HCT116 (cell line): ENCODE results near the gene RNF13.

Experiments
- EZH2 ChIP-seq: fragments of 200-600 bp; sonication (generic); IDR thresholded peaks from 2 replicates; pipeline ENCODE4 v1.6.1; 2017; ENCODE audit warnings: antibody characterized with exemption, mixed run types
- JUND ChIP-seq: IDR thresholded peaks from 2 replicates; pipeline ENCODE4 v1.6.1; 2012
- POLR2A ChIP-seq: IDR thresholded peaks from 2 replicates; pipeline ENCODE4 v1.7.0; 2011; ENCODE audit warnings: borderline replicate concordance; ENCODE audit not compliant: insufficient read depth, insufficient read length; ENCODE audit errors: extremely low read depth
- POLR2AphosphoS5 ChIP-seq: IDR thresholded peaks from 2 replicates; pipeline ENCODE4 v1.6.1; 2011; ENCODE audit warnings: mild to moderate bottlenecking, low read depth, low read length, moderate library complexity
- SP1 ChIP-seq: IDR thresholded peaks from 2 replicates; pipeline ENCODE4 v1.6.1; 2012; ENCODE audit warnings: low read depth
- ZNF274 ChIP-seq: fragments of 200-500 bp; sonication (Bioruptor generic); IDR thresholded peaks from 2 replicates; pipeline ENCODE4 v1.6.1; 2014; ENCODE audit warnings: mild to moderate bottlenecking, low read depth, low read length, inconsistent platforms
- TF ChIP-seq, protein P1 (sequence below), 3 experiments: fragments of 200-600 bp in 1 of 3; sonication (generic) in 1 of 3; IDR thresholded peaks in 2 of 3; conservative IDR thresholded peaks in 1 of 3; 2 replicates each; pipeline ENCODE4 v1.5.1; 2012 to 2017; ENCODE audit warnings: low read depth in 2 of 3, low read length in 2 of 3, antibody characterized with exemption in 1 of 3, borderline replicate concordance in 1 of 3, control low read depth in 1 of 3, mild to moderate bottlenecking in 1 of 3, mixed read lengths in 1 of 3, mixed run types in 1 of 3, moderate library complexity in 1 of 3; ENCODE audit not compliant: insufficient read depth in 1 of 3
- TF ChIP-seq, protein P2 (sequence below): IDR thresholded peaks from 2 replicates; pipeline ENCODE4 v1.6.1; 2012

DNA sequence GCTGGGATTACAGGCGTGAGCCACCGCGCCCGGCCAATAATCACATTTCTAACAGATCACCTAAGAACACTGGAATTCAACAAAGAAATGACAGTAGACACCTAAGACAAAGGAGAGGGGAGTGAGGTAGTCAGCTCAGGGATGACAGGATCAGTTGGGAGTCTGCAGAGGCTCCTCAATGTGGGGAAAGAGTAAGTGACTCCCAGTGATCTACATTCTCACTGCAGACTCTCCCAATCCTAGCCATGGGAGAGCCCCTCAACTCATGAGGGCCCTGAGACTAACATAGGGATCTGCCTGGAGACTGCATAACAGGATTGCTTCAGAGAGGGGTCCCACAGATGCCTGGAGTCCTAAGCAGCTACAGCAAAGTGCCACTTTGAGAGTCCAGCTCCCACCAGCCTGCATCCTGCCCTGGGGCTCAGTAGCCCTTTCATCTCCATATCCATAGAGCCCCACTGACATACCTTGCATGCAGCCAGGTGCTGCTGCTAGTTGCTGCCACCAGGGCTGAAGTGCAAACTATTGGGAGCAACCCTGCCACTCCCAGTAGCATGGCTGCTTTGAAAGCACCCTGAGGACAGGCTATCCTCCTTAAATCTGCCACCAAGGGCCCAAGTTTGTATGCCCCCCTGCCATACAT lies 179.5 kb downstream of the RNF13 start:
- TF ChIP-seq POLR2A (no peak), SP1 (no peak), POLR2AphosphoS5 (no peak), JUND (no peak), EZH2 (no peak), ZNF274 (no peak)
- TF ChIP-seq, protein P1, sequence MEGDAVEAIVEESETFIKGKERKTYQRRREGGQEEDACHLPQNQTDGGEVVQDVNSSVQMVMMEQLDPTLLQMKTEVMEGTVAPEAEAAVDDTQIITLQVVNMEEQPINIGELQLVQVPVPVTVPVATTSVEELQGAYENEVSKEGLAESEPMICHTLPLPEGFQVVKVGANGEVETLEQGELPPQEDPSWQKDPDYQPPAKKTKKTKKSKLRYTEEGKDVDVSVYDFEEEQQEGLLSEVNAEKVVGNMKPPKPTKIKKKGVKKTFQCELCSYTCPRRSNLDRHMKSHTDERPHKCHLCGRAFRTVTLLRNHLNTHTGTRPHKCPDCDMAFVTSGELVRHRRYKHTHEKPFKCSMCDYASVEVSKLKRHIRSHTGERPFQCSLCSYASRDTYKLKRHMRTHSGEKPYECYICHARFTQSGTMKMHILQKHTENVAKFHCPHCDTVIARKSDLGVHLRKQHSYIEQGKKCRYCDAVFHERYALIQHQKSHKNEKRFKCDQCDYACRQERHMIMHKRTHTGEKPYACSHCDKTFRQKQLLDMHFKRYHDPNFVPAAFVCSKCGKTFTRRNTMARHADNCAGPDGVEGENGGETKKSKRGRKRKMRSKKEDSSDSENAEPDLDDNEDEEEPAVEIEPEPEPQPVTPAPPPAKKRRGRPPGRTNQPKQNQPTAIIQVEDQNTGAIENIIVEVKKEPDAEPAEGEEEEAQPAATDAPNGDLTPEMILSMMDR (IDR thresholded peaks at IDR 0.05 in 2 of 3, conservative IDR thresholded peaks at IDR 0.05 in 1 of 3; ENCODE audit: borderline replicate concordance in 1 of 3, insufficient read depth in 1 of 3, low read depth in 2 of 3, low read length in 2 of 3): no peak
- TF ChIP-seq, protein P2, sequence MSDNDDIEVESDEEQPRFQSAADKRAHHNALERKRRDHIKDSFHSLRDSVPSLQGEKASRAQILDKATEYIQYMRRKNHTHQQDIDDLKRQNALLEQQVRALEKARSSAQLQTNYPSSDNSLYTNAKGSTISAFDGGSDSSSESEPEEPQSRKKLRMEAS: no peak
